ENCODE results near the gene SLC24A4. TPM values are rescaled to one million over a fixed set of nuclear protein-coding genes. Genes with fewer than 3 reads are reported as not detected.

The SLC24A4 gene
- total RNA-seq, 4 donors from 2014 or later: 0.35 to 0.49 TPM; not detected in 2

DNA sequence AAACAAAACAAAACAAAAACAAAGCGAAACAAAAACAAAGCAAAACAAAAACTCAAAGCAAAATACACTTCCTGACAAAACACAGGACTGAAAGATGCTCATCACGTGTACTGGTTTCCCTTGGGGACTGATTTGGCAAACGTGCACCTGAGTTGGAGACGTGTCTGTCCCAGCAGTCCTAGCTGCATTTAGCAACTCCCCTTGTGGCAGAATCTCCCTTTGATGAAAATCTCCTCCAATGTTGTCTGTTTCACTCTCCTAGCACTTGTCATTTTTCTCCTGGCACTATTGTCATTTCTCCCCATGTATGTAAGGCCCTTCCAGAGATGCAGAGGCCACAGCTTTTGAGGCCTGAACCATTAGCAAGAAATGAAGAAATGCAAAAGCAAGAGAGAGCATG lies 6.8 kb upstream of the SLC24A4 start:
- Histone ChIP-seq H3K9me3 (no peaks in the 10 kb centered on the region), H3K36me3 (no peaks in the 10 kb centered on the region), H3K27ac (no peak overlapping the region), H3K27me3 (no peaks in the 10 kb centered on the region), H3K4me3 (no peak overlapping the region), H3K4me1 (no peaks in the 10 kb centered on the region)
- TF ChIP-seq CTCF (IDR thresholded peaks at IDR 0.05): no peak
- TF ChIP-seq POLR2A (IDR thresholded peaks at IDR 0.05): no peak
- intact Hi-C loops (cut with DNase I; ENCODE audit: low total_unique reads): no loop called here
- no peak for DNase-seq

- TF ChIP-seq POLR2A (IDR thresholded peaks at IDR 0.05): no peak
- TF ChIP-seq CTCF (IDR thresholded peaks at IDR 0.05): no peak
- Histone ChIP-seq H3K4me1 (no peaks in the 10 kb centered on the region), H3K27ac (no peak overlapping the region), H3K9me3 (no peaks in the 10 kb centered on the region), H3K27me3 (peaks cover 0 to 6% of the 10 kb centered on the region in 2 donors), H3K4me3 (no peak overlapping the region), H3K36me3 (no peaks in the 10 kb centered on the region)
- no peak for DNase-seq
- intact Hi-C loops (cut with DNase I; ENCODE audit: low total_unique reads): no loop called here
Observed at GRCh38 chr14:92316937-92317336, 6.0 kb upstream of the SLC24A4 start.

DNA sequence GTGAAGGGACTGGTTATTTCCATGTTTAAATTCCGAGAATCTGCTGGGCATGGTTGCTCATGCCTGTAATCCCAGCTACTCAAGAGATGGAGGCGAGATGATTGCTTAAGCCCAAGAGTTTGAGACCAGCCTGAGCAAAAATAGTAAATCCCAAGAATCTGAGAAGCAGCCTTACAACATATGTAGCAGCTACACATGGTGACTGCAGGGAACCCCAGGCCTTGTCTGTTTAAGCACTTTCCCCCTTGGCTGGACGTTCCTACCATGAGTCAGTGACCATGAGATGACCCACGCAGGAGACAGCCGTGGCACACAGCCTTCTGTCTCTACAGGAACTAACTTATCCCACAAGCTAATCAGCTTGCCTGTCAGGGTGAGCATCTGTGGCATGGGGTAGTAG lies 5.5 kb upstream of the SLC24A4 start:
- Histone ChIP-seq H3K27ac (no peak overlapping the region), H3K9me3 (no peaks in the 10 kb centered on the region), H3K4me1 (peaks cover 0 to under 1% of the 10 kb centered on the region in 2 donors), H3K27me3 (peaks cover 0 to 12% of the 10 kb centered on the region in 2 donors), H3K36me3 (no peaks in the 10 kb centered on the region), H3K4me3 (no peak overlapping the region)
- DNase-seq: no peak
- TF ChIP-seq POLR2A (IDR thresholded peaks at IDR 0.05): no peak
- TF ChIP-seq CTCF (IDR thresholded peaks at IDR 0.05): no peak
- intact Hi-C loops (cut with DNase I; ENCODE audit: low total_unique reads): no loop called here

- no peaks in the 10 kb centered on the region for H3K9me3 ChIP-seq
- H3K4me3 ChIP-seq: no peak overlapping the region
- no peak for TF ChIP-seq POLR2A (IDR thresholded peaks at IDR 0.05)
- no peak overlapping the region for H3K27ac ChIP-seq
- no peaks in the 10 kb centered on the region for H3K36me3 ChIP-seq
- intact Hi-C loops (cut with DNase I; ENCODE audit: low total_unique reads): no loop called here
- no peak for DNase-seq
- peaks cover 0 to 17% of the 10 kb centered on the region in 2 donors for H3K4me1 ChIP-seq
- H3K27me3 ChIP-seq: peaks cover 0 to 23% of the 10 kb centered on the region in 2 donors
Observed at GRCh38 chr14:92321701-92322100, 1.3 kb upstream of the SLC24A4 start.

DNA sequence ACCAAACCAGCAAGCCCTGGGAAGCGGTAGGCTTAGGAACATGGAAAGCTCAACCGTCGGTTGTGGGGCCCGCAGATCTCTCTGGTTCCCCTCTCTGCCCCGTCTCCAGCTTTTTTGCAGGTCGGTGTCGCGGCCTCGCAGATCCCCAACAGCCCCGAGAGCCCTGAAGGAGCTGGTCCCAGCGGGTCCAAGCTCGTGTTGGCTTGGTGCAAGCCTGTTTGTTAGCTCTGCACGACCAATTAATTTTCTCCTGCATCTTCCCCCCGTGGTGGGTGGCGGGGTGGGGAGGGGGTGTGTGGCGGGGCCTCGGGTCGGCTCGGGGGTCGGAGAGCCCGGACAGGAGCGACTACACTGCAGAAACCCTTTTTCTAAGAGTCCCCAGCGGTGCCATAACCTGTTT lies 449 bp upstream of the SLC24A4 start:
- no peak for TF ChIP-seq CTCF (IDR thresholded peaks at IDR 0.05)
- TF ChIP-seq POLR2A (IDR thresholded peaks at IDR 0.05): no peak
- H3K27ac ChIP-seq: no peak overlapping the region
- DNase-seq: no peak
- intact Hi-C loops (cut with DNase I; ENCODE audit: low total_unique reads): no loop called here
- no peak overlapping the region for H3K4me3 ChIP-seq
- H3K36me3 ChIP-seq: no peaks in the 10 kb centered on the region
- H3K9me3 ChIP-seq: no peaks in the 10 kb centered on the region
- H3K27me3 ChIP-seq: peaks cover 0 to 23% of the 10 kb centered on the region in 2 donors
- peaks cover 0 to 17% of the 10 kb centered on the region in 2 donors for H3K4me1 ChIP-seq

Data from uterus (tissue), 4 donors.